ENCODE measurements around the gene COX6B1. TPM values are rescaled to one million over a fixed set of nuclear protein-coding genes. Genes with fewer than 3 reads are reported as not detected.

The COX6B1 gene
- total RNA-seq, 1 experiment from 2014 or later = 496 TPM

GRCh38 chr19:35656700-35657099 lies 8.6 kb downstream of the COX6B1 start:
- no peaks in the 10 kb centered on the region for H4K20me1 ChIP-seq (ENCODE audit: insufficient read depth)

GRCh38 chr19:35657904-35658700 lies 10.0 kb downstream of the COX6B1 start:
- H3K36me3 ChIP-seq (ENCODE audit: control insufficient read depth in 1 of 2, insufficient read depth in 2 of 2, low read length in 2 of 2) = peaks cover 20% of the 10 kb centered on the region in 2 experiments
- no peaks in the 10 kb centered on the region for H3K27me3 ChIP-seq (ENCODE audit: insufficient read depth, low read length)
- no peak overlapping the region for H3K9ac ChIP-seq (ENCODE audit: low read length)
- ChIA-PET POLR2A (interaction anchor here (0.6 to 2.5 kb wide), 2 partner anchors 10 to 12 kb away, joined by 4 to 8 read pairs; partner anchors contain the start of gene COX6B1), CTCF (no interaction called here), RAD21 (ENCODE audit: low non-redundant PET in 1 of 2, low total read pairs in 2 of 2, uncharacterized antibody in 2 of 2, unreplicated experiment in 2 of 2) (no interaction called here)
- no peaks in the 10 kb centered on the region for H3K9me2 ChIP-seq (ENCODE audit: insufficient read depth)
- H3K4me2 ChIP-seq (ENCODE audit: low read length) = no peak overlapping the region
- ATAC-seq (peak; percentile 86), DNase-seq (ENCODE audit: low read depth, low spot score) (no peak)
- H2AFZ ChIP-seq (ENCODE audit: low read depth, low read length, poor library complexity, severe bottlenecking) = no peak overlapping the region
- no peak overlapping the region for H3K27ac ChIP-seq (ENCODE audit: low read depth, low read length)
- H3K9me3 ChIP-seq (ENCODE audit: control insufficient read depth in 1 of 2, insufficient read depth in 1 of 2, low read depth in 1 of 2, low read length in 2 of 2) = no peaks in the 10 kb centered on the region
- H3K79me2 ChIP-seq (ENCODE audit: insufficient read depth, low read length) = peaks cover 13% of the 10 kb centered on the region; the same call in 1 of the 2 replicates
- no peaks in the 10 kb centered on the region for H3K4me1 ChIP-seq (ENCODE audit: control insufficient read depth in 1 of 2, insufficient read depth in 2 of 2, low read length in 2 of 2)
- no peaks in the 10 kb centered on the region for H4K20me1 ChIP-seq (ENCODE audit: insufficient read depth)
- intact Hi-C loops (cut with micrococcal nuclease) = no loop called here
- TF ChIP-seq CTCF (IDR thresholded peaks at IDR 0.05 in 2 of 3, conservative IDR thresholded peaks at IDR 0.05 in 1 of 3; ENCODE audit: borderline replicate concordance in 1 of 3, insufficient read depth in 1 of 3, low read depth in 2 of 3, low read length in 2 of 3) (peak in 2 of 3 experiments; percentile 42 to 51; a peak in 4 of 6 replicates), REST (IDR thresholded peaks at IDR 0.05; ENCODE audit: low read depth) (no peak)
- no TSS peak for BruUV-seq (replicated peaks)
- no peak overlapping the region for H3K4me3 ChIP-seq (replicated peaks in 1 of 2; ENCODE audit: low read depth in 1 of 2, low read length in 2 of 2)

More at GRCh38 chr19:35656700-35657099, 8.6 kb downstream of the COX6B1 start:
- no peaks in the 10 kb centered on the region for H3K4me1 ChIP-seq (ENCODE audit: control insufficient read depth in 1 of 2, insufficient read depth in 2 of 2, low read length in 2 of 2)
- RAD21 ChIA-PET (ENCODE audit: low non-redundant PET in 1 of 2, low total read pairs in 2 of 2, uncharacterized antibody in 2 of 2, unreplicated experiment in 2 of 2) = no interaction called here
- no peak overlapping the region for H2AFZ ChIP-seq (ENCODE audit: low read depth, low read length, poor library complexity, severe bottlenecking)
- H3K36me3 ChIP-seq (ENCODE audit: control insufficient read depth in 1 of 2, insufficient read depth in 2 of 2, low read length in 2 of 2) = peaks cover 20 to 22% of the 10 kb centered on the region in 2 experiments
- ATAC-seq (no peak), DNase-seq (ENCODE audit: low read depth, low spot score) (no peak)
- no peaks in the 10 kb centered on the region for H3K9me2 ChIP-seq (ENCODE audit: insufficient read depth)
- POLR2A ChIA-PET = interaction anchor here (2.5 kb wide), 1 partner anchor 9 kb away, joined by 8 read pairs; the partner anchor contains the start of gene COX6B1
- intact Hi-C loops (cut with micrococcal nuclease) = no loop called here
- BruUV-seq (replicated peaks) = no TSS peak
- TF ChIP-seq SRF (IDR thresholded peaks at IDR 0.05; ENCODE audit: low read depth) (no peak), POLR2A (IDR thresholded peaks at IDR 0.05; ENCODE audit: borderline replicate concordance, extremely low read depth, insufficient read depth, insufficient read length) (no peak), MAX (IDR thresholded peaks at IDR 0.05) (no peak), JUND (IDR thresholded peaks at IDR 0.05) (no peak)
- no peaks in the 10 kb centered on the region for H3K9me3 ChIP-seq (ENCODE audit: control insufficient read depth in 1 of 2, insufficient read depth in 1 of 2, low read depth in 1 of 2, low read length in 2 of 2)
- H3K4me2 ChIP-seq (ENCODE audit: low read length) = no peak overlapping the region
- CTCF ChIA-PET = no interaction called here
- no peak overlapping the region for H3K9ac ChIP-seq (ENCODE audit: low read length)
- no peaks in the 10 kb centered on the region for H3K27me3 ChIP-seq (ENCODE audit: insufficient read depth, low read length)
- peaks cover 19% of the 10 kb centered on the region; the same call in 1 of the 2 replicates for H3K79me2 ChIP-seq (ENCODE audit: insufficient read depth, low read length)
- no peak overlapping the region for H3K27ac ChIP-seq (ENCODE audit: low read depth, low read length)
- no peak overlapping the region for H3K4me3 ChIP-seq (replicated peaks in 1 of 2; ENCODE audit: low read depth in 1 of 2, low read length in 2 of 2)

All from HCT116 (cell line).